HG03108 (cell line): Measurements from ENCODE around the gene MADD.

Experiments used
- ATAC-seq: cut with Tn5 transposase; IDR thresholded peaks from one replicate; pipeline ENCODE4 v1.9.1; 2021; ENCODE audit warnings: moderate library complexity; ENCODE audit not compliant: unreplicated experiment

Gene MADD

GRCh38 chr11:47336595-47336994, 66.7 kb downstream of the MADD start:
- ATAC-seq, result no peak

- no peak for ATAC-seq
Observed at GRCh38 chr11:47337229-47337924, 67.4 kb downstream of the MADD start.

- no peak for ATAC-seq
Observed at GRCh38 chr11:47338396-47339241, 68.7 kb downstream of the MADD start.

GRCh38 chr11:47340010-47340409, 70.1 kb downstream of the MADD start:
- no peak for ATAC-seq

GRCh38 chr11:47340980-47341775, 71.2 kb downstream of the MADD start:
- ATAC-seq, result no peak

- no peak for ATAC-seq
Observed at GRCh38 chr11:47342036-47342803, 72.3 kb downstream of the MADD start.

GRCh38 chr11:47342854-47343253, 72.9 kb downstream of the MADD start:
- no peak for ATAC-seq

- no peak for ATAC-seq
Observed at GRCh38 chr11:47345890-47346563, 76.1 kb downstream of the MADD start.

GRCh38 chr11:47347137-47347536, 77.2 kb downstream of the MADD start:
- no peak for ATAC-seq

- ATAC-seq, result no peak
Observed at GRCh38 chr11:47348131-47348802, 78.3 kb downstream of the MADD start.

GRCh38 chr11:47348859-47349258, 78.9 kb downstream of the MADD start:
- ATAC-seq, result no peak

GRCh38 chr11:47349521-47350095, 79.7 kb downstream of the MADD start:
- no peak for ATAC-seq

- ATAC-seq, result no peak
Observed at GRCh38 chr11:47350315-47350714, 80.4 kb downstream of the MADD start.

- no peak for ATAC-seq
Observed at GRCh38 chr11:47351156-47352126, 81.5 kb downstream of the MADD start.

- ATAC-seq, result no peak
Observed at GRCh38 chr11:47352556-47352955, 82.6 kb downstream of the MADD start, which contains the start of gene MYBPC3. MYBPC3 (minus strand) TSS chr11:47352702; CDS start chr11:47352647, 55 bp downstream.

- no peak for ATAC-seq
Observed at GRCh38 chr11:47353978-47354774, 84.2 kb downstream of the MADD start.

GRCh38 chr11:47354913-47355282, 85.0 kb downstream of the MADD start:
- no peak for ATAC-seq
